ENCODE results near the gene KCNJ15.

Gene KCNJ15

GRCh38 chr21:38326899-38327298 is 70.1 kb downstream of the KCNJ15 start:
- DNase-seq (ENCODE audit: low spot score), result no peak

GRCh38 chr21:38327984-38328383 is 71.2 kb downstream of the KCNJ15 start:
- DNase-seq (ENCODE audit: low spot score), result peak; percentile 58

- no peak for DNase-seq (ENCODE audit: low spot score)
Observed at GRCh38 chr21:38329162-38329561, 72.4 kb downstream of the KCNJ15 start.

GRCh38 chr21:38330666-38331065 is 73.9 kb downstream of the KCNJ15 start:
- DNase-seq (ENCODE audit: low spot score), result no peak

- no peak for DNase-seq (ENCODE audit: low spot score)
Observed at GRCh38 chr21:38333301-38334272, 76.8 kb downstream of the KCNJ15 start.

GRCh38 chr21:38334866-38335265 is 78.1 kb downstream of the KCNJ15 start:
- no peak for DNase-seq (ENCODE audit: low spot score)

GRCh38 chr21:38337793-38338192 is 81.0 kb downstream of the KCNJ15 start:
- DNase-seq (ENCODE audit: low spot score), result no peak

GRCh38 chr21:38340131-38340530 is 83.3 kb downstream of the KCNJ15 start:
- DNase-seq (ENCODE audit: low spot score), result no peak

- no peak for DNase-seq (ENCODE audit: low spot score)
Observed at GRCh38 chr21:38341546-38342012, 84.8 kb downstream of the KCNJ15 start.

- no peak for DNase-seq (ENCODE audit: low spot score)
Observed at GRCh38 chr21:38342739-38343138, 85.9 kb downstream of the KCNJ15 start.

- no peak for DNase-seq (ENCODE audit: low spot score)
Observed at GRCh38 chr21:38343691-38344090, 86.9 kb downstream of the KCNJ15 start.

GRCh38 chr21:38346286-38346685 is 89.5 kb downstream of the KCNJ15 start:
- DNase-seq (ENCODE audit: low spot score), result no peak

GRCh38 chr21:38349111-38349746 is 92.4 kb downstream of the KCNJ15 start:
- no peak for DNase-seq (ENCODE audit: low spot score)

GRCh38 chr21:38349977-38350376 is 93.2 kb downstream of the KCNJ15 start:
- no peak for DNase-seq (ENCODE audit: low spot score)

- no peak for DNase-seq (ENCODE audit: low spot score)
Observed at GRCh38 chr21:38350684-38351083, 93.9 kb downstream of the KCNJ15 start.

GRCh38 chr21:38351176-38351959 is 94.6 kb downstream of the KCNJ15 start:
- DNase-seq (ENCODE audit: low spot score), result no peak

GRCh38 chr21:38351961-38352521 is 95.2 kb downstream of the KCNJ15 start:
- DNase-seq (ENCODE audit: low spot score), result peak; percentile 83

- peak; percentile 83 for DNase-seq (ENCODE audit: low spot score)
Observed at GRCh38 chr21:38352536-38353219, 95.9 kb downstream of the KCNJ15 start.

GRCh38 chr21:38354231-38354630 is 97.4 kb downstream of the KCNJ15 start:
- DNase-seq (ENCODE audit: low spot score), result no peak

GRCh38 chr21:38354746-38355145 is 98.0 kb downstream of the KCNJ15 start:
- no peak for DNase-seq (ENCODE audit: low spot score)

GRCh38 chr21:38355353-38355752 is 98.6 kb downstream of the KCNJ15 start:
- no peak for DNase-seq (ENCODE audit: low spot score)

All from GM03348 (cell line).